GM18526 (cell line): ENCODE data around the gene DSC1.

Source experiments
- POLR2A ChIP-seq: IDR thresholded peaks from 3 replicates; pipeline ENCODE4 v1.6.1; 2011; ENCODE audit not compliant: insufficient read length; ENCODE audit errors: extremely low read depth

DSC1 gene

DNA sequence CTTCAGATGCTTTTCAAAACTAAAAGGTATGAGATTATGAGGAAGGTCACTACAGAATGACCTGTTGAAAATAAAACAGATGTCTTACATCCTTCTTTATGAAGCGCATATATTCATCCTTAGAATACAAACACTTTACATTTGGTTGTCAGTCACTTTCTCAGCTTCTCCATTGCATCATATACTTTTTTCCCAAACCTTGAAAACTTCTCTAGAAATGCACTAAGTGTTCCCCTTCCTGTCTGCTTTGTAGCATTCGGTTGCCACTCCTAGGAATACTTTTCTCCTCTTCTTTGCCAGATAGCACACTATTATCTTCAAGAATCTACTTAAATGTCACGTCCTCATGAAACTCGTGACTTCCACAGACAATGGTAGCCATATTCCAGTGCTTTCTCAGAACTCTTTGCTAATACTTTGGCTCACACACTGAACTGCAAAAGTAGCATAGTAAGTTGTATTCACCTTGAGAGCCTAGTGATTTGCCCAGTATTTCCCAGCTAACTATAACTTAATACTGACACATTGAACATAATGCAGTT lies 27.6 kb downstream of the DSC1 start:
- no peak for TF ChIP-seq POLR2A

- no peak for TF ChIP-seq POLR2A
Observed at GRCh38 chr18:31129398-31130115, 33.1 kb downstream of the DSC1 start.

GRCh38 chr18:31125878-31126277 lies 36.8 kb downstream of the DSC1 start:
- TF ChIP-seq POLR2A: no peak

DNA sequence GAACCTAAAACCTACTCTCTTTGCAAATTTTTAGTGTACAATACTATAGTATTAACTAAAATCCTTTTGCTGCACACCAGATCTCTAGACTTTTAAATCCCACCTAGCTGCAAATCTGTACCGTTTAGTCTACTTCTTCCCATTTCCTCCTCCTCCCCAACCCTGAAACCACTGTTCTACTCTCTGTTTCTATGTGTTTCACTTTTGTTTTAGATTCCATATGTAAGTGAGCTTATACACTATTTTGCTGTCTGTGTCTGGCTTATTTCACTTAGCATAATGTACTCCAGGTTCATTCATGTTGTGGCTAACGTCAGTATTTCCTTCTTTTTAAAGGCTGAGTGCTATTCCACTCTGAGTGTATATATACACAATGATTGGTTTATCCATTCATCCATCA lies 42.1 kb downstream of the DSC1 start:
- no peak for TF ChIP-seq POLR2A

DNA sequence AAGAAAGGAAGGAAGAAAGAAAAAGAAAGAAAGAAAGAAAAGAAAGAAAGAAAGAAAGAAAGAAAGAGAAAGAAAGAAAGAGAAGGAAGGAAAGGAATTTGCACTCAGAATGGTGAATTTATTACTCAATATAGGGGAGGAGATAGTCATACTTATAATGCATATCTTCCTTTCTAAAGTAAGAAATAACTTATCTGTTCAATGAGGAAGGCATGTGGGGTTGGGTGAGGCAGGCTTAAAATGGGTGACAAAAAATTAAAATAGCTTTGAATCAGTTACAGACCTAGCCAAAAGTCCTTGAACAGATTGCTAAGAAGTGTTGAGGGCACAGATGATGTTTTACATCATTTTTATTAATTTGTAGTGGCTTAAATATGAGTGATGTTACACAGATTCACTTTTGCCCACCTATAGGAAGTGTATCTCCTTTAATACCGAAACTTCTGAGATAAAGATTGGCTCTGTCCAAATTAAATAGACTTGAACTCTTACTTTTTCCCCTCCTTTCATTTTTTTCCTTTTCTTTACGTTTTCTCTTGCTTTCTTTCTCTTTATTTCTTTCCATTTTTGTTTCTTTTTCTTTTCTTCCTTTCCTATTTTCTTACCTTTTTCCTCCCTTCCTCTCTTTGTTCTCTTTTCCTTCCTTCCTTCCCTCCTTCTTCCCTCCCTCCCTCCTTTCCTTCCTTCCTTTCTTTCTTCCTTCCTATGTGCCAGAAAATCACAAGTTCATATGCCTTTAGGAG lies 45.6 kb downstream of the DSC1 start:
- no peak for TF ChIP-seq POLR2A

DNA sequence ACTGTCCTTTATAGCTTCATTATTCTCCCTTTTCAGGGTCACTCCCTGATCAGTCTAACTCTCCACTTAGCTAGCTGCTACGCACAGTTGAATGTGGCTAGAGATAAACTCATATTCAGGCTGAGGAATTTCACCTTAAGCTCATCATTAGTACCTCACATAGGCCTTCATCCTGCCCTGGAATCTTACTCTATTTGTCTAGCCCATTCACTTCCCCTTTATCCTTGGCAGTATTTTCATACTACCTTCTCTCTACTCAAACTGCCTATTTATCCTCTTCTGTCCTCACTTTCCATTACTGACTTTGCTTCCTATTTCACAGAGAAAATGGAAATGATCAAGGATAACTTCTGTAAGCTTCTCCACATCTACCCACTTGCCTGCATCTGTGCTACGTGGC lies 49.9 kb downstream of the DSC1 start:
- no peak for TF ChIP-seq POLR2A

- no peak for TF ChIP-seq POLR2A
Observed at GRCh38 chr18:31105733-31106132, 56.9 kb downstream of the DSC1 start.

DNA sequence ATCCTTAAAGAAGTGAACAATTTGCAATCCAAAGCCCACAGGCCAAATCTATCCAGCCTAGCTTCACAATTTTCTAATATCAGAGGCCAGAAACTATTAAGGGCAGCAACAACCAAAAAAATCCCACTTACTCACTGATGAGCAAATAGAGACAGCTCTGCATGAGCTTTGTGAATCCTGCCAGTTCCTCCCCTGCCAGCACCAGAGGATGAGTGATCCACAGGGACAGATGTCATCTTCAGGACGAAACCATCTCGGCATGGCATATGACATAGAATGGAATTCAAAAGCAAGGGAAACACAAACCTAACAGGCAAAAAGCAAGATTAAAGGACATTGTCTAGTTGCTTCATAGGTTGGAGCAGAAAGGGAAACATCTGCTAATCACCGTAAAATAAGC lies 58.2 kb downstream of the DSC1 start:
- no peak for TF ChIP-seq POLR2A

GRCh38 chr18:31103423-31103822 lies 59.2 kb downstream of the DSC1 start:
- TF ChIP-seq POLR2A: no peak

- no peak for TF ChIP-seq POLR2A
Observed at GRCh38 chr18:31102941-31103340, 59.7 kb downstream of the DSC1 start.

GRCh38 chr18:31102025-31102684 lies 60.5 kb downstream of the DSC1 start, which contains the start of gene DSC2:
TSS of gene DSC2 (minus strand) at chr18:31102421. CDS start at chr18:31101971, 450 bp downstream.
- TF ChIP-seq POLR2A: no peak

DNA sequence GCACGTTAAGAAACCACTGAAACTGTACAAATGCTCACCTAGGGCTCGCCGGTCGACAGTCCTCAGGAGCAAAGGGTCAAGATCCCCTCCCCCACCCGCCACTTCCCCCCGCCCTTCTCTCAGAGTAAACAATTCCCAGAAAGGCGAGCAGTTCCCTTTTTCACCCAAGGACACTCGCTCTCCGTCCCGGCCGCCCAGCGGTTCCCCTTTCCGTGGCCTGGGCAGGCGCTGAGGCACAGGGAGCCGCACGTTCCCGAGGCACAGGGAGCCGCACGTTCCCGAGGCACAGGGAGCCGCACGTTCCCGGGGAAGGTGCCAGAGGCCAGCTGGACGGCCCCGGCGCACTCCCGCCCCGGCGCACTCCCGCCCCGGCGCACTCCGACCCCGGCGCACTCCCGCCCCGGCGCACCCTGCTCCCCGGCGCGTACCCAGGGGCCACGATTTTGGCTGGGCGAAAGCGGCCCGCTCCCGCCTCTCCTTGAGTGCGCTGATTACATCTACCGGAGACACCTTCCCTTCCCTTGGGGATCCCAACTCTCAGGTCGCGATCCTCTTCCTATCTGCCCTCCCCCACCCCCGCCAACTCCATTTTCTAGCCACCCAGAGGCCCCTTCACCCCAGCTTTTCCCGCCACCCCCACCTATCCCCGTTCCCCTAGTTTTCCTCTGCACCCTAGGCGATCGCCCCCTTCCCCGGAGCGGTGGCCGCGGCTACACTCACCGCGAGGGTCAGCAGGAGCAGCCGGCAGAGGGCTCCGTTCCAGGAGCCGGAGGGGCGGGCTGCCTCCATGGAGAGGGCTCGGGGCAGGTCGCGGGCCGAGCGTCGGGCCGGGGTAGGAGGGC lies 61.3 kb downstream of the DSC1 start:
- no peak for TF ChIP-seq POLR2A

DNA sequence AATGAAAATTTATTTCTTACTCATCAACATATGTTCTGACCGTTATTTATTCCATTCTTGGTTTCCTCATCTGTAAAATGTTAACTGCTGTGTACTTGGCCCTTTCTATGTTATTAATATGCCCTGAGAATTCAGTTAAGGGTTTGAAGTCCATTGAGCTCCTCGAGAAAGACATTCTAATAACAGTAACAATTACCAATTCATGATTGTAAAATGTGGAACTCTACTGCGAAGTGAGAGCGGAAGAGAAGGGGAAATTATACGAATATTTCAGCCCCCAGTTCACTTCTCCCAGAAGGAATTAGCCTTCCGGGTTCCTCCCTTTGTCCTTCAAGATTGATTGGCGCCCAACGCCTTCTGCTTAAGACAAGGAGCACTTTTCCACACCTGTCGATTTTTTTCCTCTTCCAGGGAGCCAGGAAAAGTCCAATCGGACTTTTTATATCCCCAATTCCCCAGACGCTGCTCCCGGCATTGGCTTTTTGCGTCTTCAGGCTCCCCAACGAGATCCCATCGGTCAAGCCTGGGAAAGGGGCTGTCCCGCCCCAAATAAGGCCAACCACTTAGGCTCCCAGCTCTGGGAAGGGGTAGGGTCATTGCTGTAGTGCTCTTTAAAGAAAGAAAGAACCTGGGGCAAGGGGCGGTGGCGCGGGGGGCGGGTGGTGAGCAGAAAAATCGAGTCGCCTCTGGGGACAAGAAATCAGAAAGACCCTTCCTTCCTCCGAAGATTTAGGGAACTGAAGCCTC lies 62.0 kb downstream of the DSC1 start:
- TF ChIP-seq POLR2A: no peak

DNA sequence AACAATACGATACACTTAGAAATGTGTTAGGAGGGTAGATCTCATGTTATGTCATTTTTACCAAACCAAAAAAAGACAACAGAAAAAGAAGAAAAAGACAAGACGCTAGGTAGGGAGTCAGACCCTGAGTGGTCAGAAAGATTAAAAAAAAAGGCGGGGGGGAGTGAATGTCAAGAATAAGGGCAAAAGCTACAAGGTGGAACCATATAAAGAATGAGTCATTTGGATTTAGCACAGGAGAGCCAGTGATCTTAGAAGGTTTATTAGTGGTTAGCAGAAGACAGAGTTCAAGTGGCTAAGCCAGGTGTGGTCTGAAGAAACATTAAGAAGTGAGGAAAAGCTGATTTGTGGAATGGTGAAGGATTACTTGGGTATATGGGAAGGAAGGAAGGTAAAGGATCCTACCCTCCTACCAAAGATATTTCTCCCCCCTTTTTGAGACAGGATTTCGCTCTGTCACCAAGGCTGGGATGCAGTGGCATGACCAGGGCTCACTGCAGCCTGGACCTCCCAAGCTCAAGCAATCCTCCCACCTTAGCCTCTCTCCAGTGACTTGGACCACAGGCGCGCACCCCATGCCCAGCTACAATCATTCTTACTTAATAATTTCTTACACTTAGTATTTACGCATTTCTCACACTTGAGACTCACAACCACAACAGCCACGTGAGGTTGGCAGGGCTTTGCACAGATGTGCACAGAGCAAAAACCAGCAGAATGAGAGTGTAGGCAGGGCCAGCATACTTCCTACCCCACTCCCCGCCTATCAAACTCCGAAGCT lies 63.0 kb downstream of the DSC1 start:
- TF ChIP-seq POLR2A: no peak

DNA sequence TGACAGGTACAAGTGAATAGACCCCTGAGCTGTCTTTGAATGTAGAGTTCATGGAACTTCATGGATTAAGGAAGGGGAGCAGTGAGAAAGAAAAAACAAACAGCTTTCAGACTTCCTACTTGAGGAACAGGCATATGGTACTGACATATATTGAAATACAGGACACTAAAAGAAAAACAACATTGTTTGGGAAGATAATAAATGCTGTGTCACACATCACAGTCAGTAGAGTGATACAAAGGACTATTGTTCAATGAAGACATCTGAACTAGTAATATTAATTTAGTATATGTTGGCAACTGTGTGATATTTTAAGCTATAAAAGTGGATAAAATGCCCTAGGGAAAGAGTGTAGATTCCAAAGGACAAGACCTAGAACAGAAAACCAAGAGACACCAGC lies 63.8 kb downstream of the DSC1 start:
- TF ChIP-seq POLR2A: no peak
